ENCODE results near the gene PIGH. TPM values are rescaled to one million over a fixed set of nuclear protein-coding genes. Genes with fewer than 3 reads are reported as not detected.

Gene PIGH
- total RNA-seq, 1 experiment from 2014 or later, result 13.0 TPM

DNA sequence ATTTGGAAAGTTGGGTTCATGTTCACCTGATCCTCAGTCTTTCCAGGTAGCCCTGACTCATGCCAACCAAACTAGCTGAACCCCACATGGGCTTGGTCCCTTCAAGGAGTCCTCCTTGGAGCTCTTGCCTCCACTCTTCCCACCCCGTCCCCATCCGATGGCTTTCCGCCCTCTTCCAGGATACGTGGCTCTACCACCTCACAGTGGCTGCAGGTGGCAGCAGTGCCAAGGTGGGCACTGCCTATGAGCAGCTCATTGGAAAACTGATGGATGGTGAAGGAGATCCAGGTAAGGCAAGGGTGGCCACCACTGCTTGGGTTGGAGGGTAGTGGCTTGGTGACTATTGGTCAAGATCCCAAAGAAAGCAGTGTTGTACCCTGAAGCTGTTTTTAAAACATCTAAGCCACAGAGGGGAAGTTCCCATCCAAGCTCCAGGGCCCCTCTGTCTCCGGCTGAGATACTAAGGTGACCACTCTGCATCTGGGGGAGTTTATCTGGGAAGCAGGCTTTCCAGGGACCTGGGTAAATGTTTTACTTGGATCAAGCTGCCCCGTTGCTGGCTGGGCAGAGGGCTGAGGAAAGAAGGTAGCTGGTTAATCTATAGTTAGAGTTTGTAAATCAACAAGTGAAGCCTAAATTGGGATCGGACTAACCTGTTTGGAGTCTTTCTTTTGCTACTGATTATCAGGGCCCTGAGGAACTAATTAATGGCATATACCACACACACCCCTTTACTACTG is 23.7 kb downstream of the PIGH start:
- BruUV-seq (replicated peaks), result no TSS peak

GRCh38 chr14:67575684-67576083 is 24.4 kb downstream of the PIGH start:
- no peak overlapping the region for H3K4me3 ChIP-seq
- no peak overlapping the region for H3K4me2 ChIP-seq
- H3K4me1 ChIP-seq (replicated peaks; ENCODE audit: insufficient read depth), result no peaks in the 10 kb centered on the region
- H3K27ac ChIP-seq, result no peak overlapping the region
- POLR2A ChIA-PET (ENCODE audit: unreplicated experiment), result no interaction called here
- no peaks in the 10 kb centered on the region for H3K27me3 ChIP-seq (ENCODE audit: insufficient read depth, low read depth)
- CTCF ChIA-PET, result no interaction called here
- intact Hi-C loops (cut with micrococcal nuclease; ENCODE audit: unreplicated experiment), result no loop called here
- no peaks in the 10 kb centered on the region for H3F3A ChIP-seq (ENCODE audit: insufficient read depth, low read depth)
- H2AFZ ChIP-seq, result no peak overlapping the region
- no peaks in the 10 kb centered on the region for H3K79me2 ChIP-seq (ENCODE audit: low read depth)
- no peaks in the 10 kb centered on the region for H3K9me2 ChIP-seq (ENCODE audit: insufficient read depth)
- BruUV-seq (replicated peaks), result no TSS peak
- TF ChIP-seq CTCF (conservative IDR thresholded peaks at IDR 0.05), result no peak
- TF ChIP-seq EZH2 (IDR thresholded peaks at IDR 0.05; ENCODE audit: low read depth), result no peak
- H4K20me1 ChIP-seq (ENCODE audit: insufficient read depth), result no peaks in the 10 kb centered on the region
- DNase-seq, result no peak
- H3K36me3 ChIP-seq (ENCODE audit: low read depth), result no peaks in the 10 kb centered on the region
- no peaks in the 10 kb centered on the region for H3K9me3 ChIP-seq (ENCODE audit: insufficient read depth, low read depth)

More for the DNA sequence above, 23.7 kb downstream of the PIGH start:
- H3K4me2 ChIP-seq, result no peak overlapping the region
- H3K79me2 ChIP-seq (ENCODE audit: low read depth), result no peaks in the 10 kb centered on the region
- POLR2A ChIA-PET (ENCODE audit: unreplicated experiment), result no interaction called here
- no peaks in the 10 kb centered on the region for H4K20me1 ChIP-seq (ENCODE audit: insufficient read depth)
- no peaks in the 10 kb centered on the region for H3K9me3 ChIP-seq (ENCODE audit: insufficient read depth, low read depth)
- H3K27me3 ChIP-seq (ENCODE audit: insufficient read depth, low read depth), result no peaks in the 10 kb centered on the region
- TF ChIP-seq CTCF (conservative IDR thresholded peaks at IDR 0.05), result no peak
- intact Hi-C loops (cut with micrococcal nuclease; ENCODE audit: unreplicated experiment), result no loop called here
- no peaks in the 10 kb centered on the region for H3K9me2 ChIP-seq (ENCODE audit: insufficient read depth)
- H3K36me3 ChIP-seq (ENCODE audit: low read depth), result no peaks in the 10 kb centered on the region
- H2AFZ ChIP-seq, result no peak overlapping the region
- no peaks in the 10 kb centered on the region for H3F3A ChIP-seq (ENCODE audit: insufficient read depth, low read depth)
- no peak overlapping the region for H3K4me3 ChIP-seq
- DNase-seq, result no peak
- H3K27ac ChIP-seq, result no peak overlapping the region
- no peaks in the 10 kb centered on the region for H3K4me1 ChIP-seq (replicated peaks; ENCODE audit: insufficient read depth)
- CTCF ChIA-PET, result no interaction called here

GRCh38 chr14:67574806-67575205 is 25.3 kb downstream of the PIGH start:
- CTCF ChIA-PET, result interaction anchor here (1.1 kb wide), 1 partner anchor 148 kb away, joined by 3 read pairs; no protein-coding TSS in a partner anchor
- BruUV-seq (replicated peaks), result no TSS peak

More at GRCh38 chr14:67574806-67575205, 25.3 kb downstream of the PIGH start:
- no peak for TF ChIP-seq CTCF (conservative IDR thresholded peaks at IDR 0.05)
- TF ChIP-seq EZH2 (IDR thresholded peaks at IDR 0.05; ENCODE audit: low read depth), result no peak
- Histone ChIP-seq H3K27me3 (ENCODE audit: insufficient read depth, low read depth) (no peaks in the 10 kb centered on the region), H3K4me3 (no peak overlapping the region), H2AFZ (no peak overlapping the region), H3F3A (ENCODE audit: insufficient read depth, low read depth) (no peaks in the 10 kb centered on the region), H3K79me2 (ENCODE audit: low read depth) (no peaks in the 10 kb centered on the region), H3K4me1 (replicated peaks; ENCODE audit: insufficient read depth) (no peaks in the 10 kb centered on the region), H3K36me3 (ENCODE audit: low read depth) (no peaks in the 10 kb centered on the region), H3K9me3 (ENCODE audit: insufficient read depth, low read depth) (no peaks in the 10 kb centered on the region), H3K27ac (no peak overlapping the region), H4K20me1 (ENCODE audit: insufficient read depth) (no peaks in the 10 kb centered on the region), H3K9me2 (ENCODE audit: insufficient read depth) (no peaks in the 10 kb centered on the region), H3K4me2 (no peak overlapping the region)
- no peak for DNase-seq
- POLR2A ChIA-PET (ENCODE audit: unreplicated experiment), result no interaction called here
- intact Hi-C loops (cut with micrococcal nuclease; ENCODE audit: unreplicated experiment), result loop anchor here (5.0 kb wide), 1 partner anchor 1173 kb away; no protein-coding TSS in a partner anchor
